C4-2B (cell line): ENCODE results near the gene CYSTM1.

Experiments
- CTCF ChIP-seq: fragments of 450-650 bp; conservative IDR thresholded peaks from 2 replicates; pipeline ENCODE4 v1.5.1; 2017; ENCODE audit warnings: mild to moderate bottlenecking
- ZFX ChIP-seq: fragments of 450-650 bp; IDR thresholded peaks from 2 replicates; pipeline ENCODE4 v1.6.1; 2017

- TF ChIP-seq ZFX (no peak), CTCF (no peak)
These were observed at the start of gene CYSTM1 for GRCh38 chr5:140174465-140175366.
